ENCODE measurements around the gene NEK7.
"Not testable (repeated sequence)": the region's sequence is repeated elsewhere in the genome, so short reads cannot be mapped to it uniquely, and the experiment has no call there.

The NEK7 gene

GRCh38 chr1:198191117-198191516 is 34.3 kb downstream of the NEK7 start:
- H3K36me3 ChIP-seq (ENCODE audit: insufficient read depth, low read length) = no peaks in the 10 kb centered on the region
- H3K27me3 ChIP-seq (ENCODE audit: control insufficient read depth, insufficient read depth, low read length) = no peaks in the 10 kb centered on the region
- no peak overlapping the region for H3K4me2 ChIP-seq (ENCODE audit: low read length)
- no peak overlapping the region for H3K4me3 ChIP-seq (ENCODE audit: low read length)
- no peaks in the 10 kb centered on the region for H3K9me3 ChIP-seq (replicated peaks; ENCODE audit: low read length)
- H3K9ac ChIP-seq (ENCODE audit: low read depth, low read length) = no peak overlapping the region
- H3K4me1 ChIP-seq (ENCODE audit: control insufficient read depth, insufficient read depth, low read length) = no peaks in the 10 kb centered on the region

- H3K9me3 ChIP-seq (replicated peaks; ENCODE audit: low read length); H3K4me2 ChIP-seq (ENCODE audit: low read length); H3K4me1 ChIP-seq (ENCODE audit: control insufficient read depth, insufficient read depth, low read length); H3K27me3 ChIP-seq (ENCODE audit: control insufficient read depth, insufficient read depth, low read length); H3K4me3 ChIP-seq (ENCODE audit: low read length); H3K36me3 ChIP-seq (ENCODE audit: insufficient read depth, low read length); H3K9ac ChIP-seq (ENCODE audit: low read depth, low read length): not testable (repeated sequence)
These were observed 37.1 kb downstream of the NEK7 start for GRCh38 chr1:198193871-198194270.

- Histone ChIP-seq H3K4me3 (ENCODE audit: low read length) (no peak overlapping the region), H3K27me3 (ENCODE audit: control insufficient read depth, insufficient read depth, low read length) (no peaks in the 10 kb centered on the region), H3K4me1 (ENCODE audit: control insufficient read depth, insufficient read depth, low read length) (peaks cover 3% of the 10 kb centered on the region), H3K9me3 (replicated peaks; ENCODE audit: low read length) (no peaks in the 10 kb centered on the region), H3K36me3 (ENCODE audit: insufficient read depth, low read length) (no peaks in the 10 kb centered on the region), H3K4me2 (ENCODE audit: low read length) (no peak overlapping the region), H3K9ac (ENCODE audit: low read depth, low read length) (no peak overlapping the region)
These were observed 39.8 kb downstream of the NEK7 start for GRCh38 chr1:198196630-198197029.

- Histone ChIP-seq H3K4me1 (ENCODE audit: control insufficient read depth, insufficient read depth, low read length) (peaks cover 3% of the 10 kb centered on the region), H3K36me3 (ENCODE audit: insufficient read depth, low read length) (no peaks in the 10 kb centered on the region), H3K27me3 (ENCODE audit: control insufficient read depth, insufficient read depth, low read length) (no peaks in the 10 kb centered on the region), H3K4me2 (ENCODE audit: low read length) (no peak overlapping the region), H3K9me3 (replicated peaks; ENCODE audit: low read length) (no peaks in the 10 kb centered on the region), H3K4me3 (ENCODE audit: low read length) (no peak overlapping the region), H3K9ac (ENCODE audit: low read depth, low read length) (no peak overlapping the region)
These were observed 40.5 kb downstream of the NEK7 start for GRCh38 chr1:198197285-198197684.

GRCh38 chr1:198199105-198199504 is 42.3 kb downstream of the NEK7 start:
- no peak overlapping the region for H3K4me3 ChIP-seq (ENCODE audit: low read length)
- no peak overlapping the region for H3K9ac ChIP-seq (ENCODE audit: low read depth, low read length)
- peaks cover 3% of the 10 kb centered on the region for H3K36me3 ChIP-seq (ENCODE audit: insufficient read depth, low read length)
- no peak overlapping the region for H3K4me2 ChIP-seq (ENCODE audit: low read length)
- H3K27me3 ChIP-seq (ENCODE audit: control insufficient read depth, insufficient read depth, low read length) = no peaks in the 10 kb centered on the region
- peaks cover 13% of the 10 kb centered on the region for H3K4me1 ChIP-seq (ENCODE audit: control insufficient read depth, insufficient read depth, low read length)
- no peaks in the 10 kb centered on the region for H3K9me3 ChIP-seq (replicated peaks; ENCODE audit: low read length)

- Histone ChIP-seq H3K4me1 (ENCODE audit: control insufficient read depth, insufficient read depth, low read length) (peaks cover 27% of the 10 kb centered on the region), H3K4me3 (ENCODE audit: low read length) (no peak overlapping the region), H3K36me3 (ENCODE audit: insufficient read depth, low read length) (peaks cover 3% of the 10 kb centered on the region), H3K4me2 (ENCODE audit: low read length) (no peak overlapping the region), H3K9me3 (replicated peaks; ENCODE audit: low read length) (no peaks in the 10 kb centered on the region), H3K27me3 (ENCODE audit: control insufficient read depth, insufficient read depth, low read length) (no peaks in the 10 kb centered on the region), H3K9ac (ENCODE audit: low read depth, low read length) (no peak overlapping the region)
These were observed 45.4 kb downstream of the NEK7 start for GRCh38 chr1:198201956-198202784.

- Histone ChIP-seq H3K4me2 (ENCODE audit: low read length) (no peak overlapping the region), H3K9me3 (replicated peaks; ENCODE audit: low read length) (no peaks in the 10 kb centered on the region), H3K9ac (ENCODE audit: low read depth, low read length) (no peak overlapping the region), H3K4me1 (ENCODE audit: control insufficient read depth, insufficient read depth, low read length) (peaks cover 27% of the 10 kb centered on the region), H3K4me3 (ENCODE audit: low read length) (no peak overlapping the region), H3K27me3 (ENCODE audit: control insufficient read depth, insufficient read depth, low read length) (no peaks in the 10 kb centered on the region), H3K36me3 (ENCODE audit: insufficient read depth, low read length) (peaks cover 3% of the 10 kb centered on the region)
These were observed 46.6 kb downstream of the NEK7 start for GRCh38 chr1:198203434-198203833.

- Histone ChIP-seq H3K36me3 (ENCODE audit: insufficient read depth, low read length) (peaks cover 3% of the 10 kb centered on the region), H3K4me2 (ENCODE audit: low read length) (no peak overlapping the region), H3K27me3 (ENCODE audit: control insufficient read depth, insufficient read depth, low read length) (no peaks in the 10 kb centered on the region), H3K4me3 (ENCODE audit: low read length) (no peak overlapping the region), H3K9me3 (replicated peaks; ENCODE audit: low read length) (no peaks in the 10 kb centered on the region), H3K9ac (ENCODE audit: low read depth, low read length) (no peak overlapping the region), H3K4me1 (ENCODE audit: control insufficient read depth, insufficient read depth, low read length) (peaks cover 23% of the 10 kb centered on the region)
These were observed 48.4 kb downstream of the NEK7 start for GRCh38 chr1:198205016-198205684.

GRCh38 chr1:198206292-198206691 is 49.5 kb downstream of the NEK7 start:
- peaks cover 23% of the 10 kb centered on the region for H3K4me1 ChIP-seq (ENCODE audit: control insufficient read depth, insufficient read depth, low read length)
- H3K36me3 ChIP-seq (ENCODE audit: insufficient read depth, low read length) = peaks cover 3% of the 10 kb centered on the region
- no peak overlapping the region for H3K4me2 ChIP-seq (ENCODE audit: low read length)

GRCh38 chr1:198211696-198212095 is 54.9 kb downstream of the NEK7 start:
- no peak overlapping the region for H3K4me3 ChIP-seq (ENCODE audit: low read length)
- no peak overlapping the region for H3K9ac ChIP-seq (ENCODE audit: low read depth, low read length)
- H3K4me2 ChIP-seq (ENCODE audit: low read length) = no peak overlapping the region
- H3K27me3 ChIP-seq (ENCODE audit: control insufficient read depth, insufficient read depth, low read length) = no peaks in the 10 kb centered on the region
- peaks cover 18% of the 10 kb centered on the region for H3K36me3 ChIP-seq (ENCODE audit: insufficient read depth, low read length)
- peaks cover 12% of the 10 kb centered on the region for H3K4me1 ChIP-seq (ENCODE audit: control insufficient read depth, insufficient read depth, low read length)
- no peaks in the 10 kb centered on the region for H3K9me3 ChIP-seq (replicated peaks; ENCODE audit: low read length)

More at GRCh38 chr1:198206292-198206691, 49.5 kb downstream of the NEK7 start:
- Histone ChIP-seq H3K9ac (ENCODE audit: low read depth, low read length) (no peak overlapping the region), H3K27me3 (ENCODE audit: control insufficient read depth, insufficient read depth, low read length) (no peaks in the 10 kb centered on the region), H3K4me3 (ENCODE audit: low read length) (no peak overlapping the region), H3K9me3 (replicated peaks; ENCODE audit: low read length) (no peaks in the 10 kb centered on the region)

- H3K9me3 ChIP-seq (replicated peaks; ENCODE audit: low read length) = no peaks in the 10 kb centered on the region
- H3K4me1 ChIP-seq (ENCODE audit: control insufficient read depth, insufficient read depth, low read length) = peaks cover 12% of the 10 kb centered on the region
- H3K4me2 ChIP-seq (ENCODE audit: low read length) = no peak overlapping the region
- H3K9ac ChIP-seq (ENCODE audit: low read depth, low read length) = no peak overlapping the region
- H3K36me3 ChIP-seq (ENCODE audit: insufficient read depth, low read length) = peaks cover 18% of the 10 kb centered on the region
- H3K27me3 ChIP-seq (ENCODE audit: control insufficient read depth, insufficient read depth, low read length) = no peaks in the 10 kb centered on the region
- no peak overlapping the region for H3K4me3 ChIP-seq (ENCODE audit: low read length)
These were observed 55.3 kb downstream of the NEK7 start for GRCh38 chr1:198212126-198212525.

- Histone ChIP-seq H3K27me3 (ENCODE audit: control insufficient read depth, insufficient read depth, low read length) (no peaks in the 10 kb centered on the region), H3K4me1 (ENCODE audit: control insufficient read depth, insufficient read depth, low read length) (peaks cover 12% of the 10 kb centered on the region), H3K9me3 (replicated peaks; ENCODE audit: low read length) (no peaks in the 10 kb centered on the region), H3K4me3 (ENCODE audit: low read length) (no peak overlapping the region), H3K9ac (ENCODE audit: low read depth, low read length) (no peak overlapping the region), H3K36me3 (ENCODE audit: insufficient read depth, low read length) (peaks cover 18% of the 10 kb centered on the region), H3K4me2 (ENCODE audit: low read length) (peak overlapping the region; percentile 25)
These were observed 55.9 kb downstream of the NEK7 start for GRCh38 chr1:198212675-198213074.

All from skeletal muscle satellite cell (primary cell).